Measurements from ENCODE around the gene ALOX5AP.

Gene ALOX5AP

DNA sequence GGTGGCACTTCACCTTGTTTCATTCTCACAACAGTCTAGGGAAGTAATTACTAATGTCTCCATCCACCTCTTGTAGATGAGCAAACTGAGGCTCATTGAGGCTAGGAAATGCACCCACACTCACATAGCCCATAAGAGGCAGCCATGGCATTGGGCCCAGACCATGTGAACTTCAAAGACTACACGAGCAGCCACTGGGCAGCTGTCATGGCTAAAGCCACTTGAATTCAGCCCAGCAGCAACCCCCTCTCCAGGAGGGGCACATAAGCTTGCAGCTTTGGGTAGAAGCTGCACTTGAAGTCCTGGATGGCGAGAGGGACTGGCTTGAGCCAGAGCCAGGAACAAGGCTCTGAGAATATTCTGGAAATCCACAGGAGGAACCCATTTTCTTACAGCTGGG is 13.4 kb downstream of the ALOX5AP start:
- H3K36me3 ChIP-seq (ENCODE audit: control insufficient read depth, insufficient read depth, low read length) = no peaks in the 10 kb centered on the region
- no peak overlapping the region for H3K27ac ChIP-seq (ENCODE audit: low read length)
- no peaks in the 10 kb centered on the region for H3K9me3 ChIP-seq (ENCODE audit: control insufficient read depth, insufficient read depth, low read length)
- WGBS (ENCODE audit: insufficient coverage, insufficient read length) = no CpG with 5 or more reads among the region's 2 CpGs
- DNase-seq (ENCODE audit: low read depth, low spot score) = no peak
- no peak overlapping the region for H3K4me3 ChIP-seq (ENCODE audit: low read length)
- no peaks in the 10 kb centered on the region for H3K4me1 ChIP-seq (ENCODE audit: control insufficient read depth, insufficient read depth, low read length)
- H3K27me3 ChIP-seq (ENCODE audit: control insufficient read depth, insufficient read depth, low read length) = no peaks in the 10 kb centered on the region

DNA sequence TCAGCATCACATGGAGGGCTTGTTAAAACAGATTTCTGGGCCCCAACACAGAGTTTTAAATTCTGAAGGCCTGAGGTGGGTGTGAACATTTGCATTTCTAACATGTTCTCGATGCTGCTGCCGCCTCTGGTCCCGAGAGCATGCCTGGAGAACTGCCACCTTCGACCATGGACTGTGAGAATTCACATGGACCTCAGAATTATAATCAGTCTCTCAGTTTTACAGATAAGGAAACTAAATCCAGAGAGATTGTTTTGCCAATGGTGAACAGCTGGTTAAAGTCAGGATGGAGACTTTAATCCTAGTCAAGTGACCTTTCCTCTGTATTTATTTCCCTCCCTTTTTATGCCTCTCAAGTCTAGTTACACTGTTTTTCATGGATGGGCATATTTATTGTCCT is 14.7 kb downstream of the ALOX5AP start:
- Histone ChIP-seq H3K36me3 (ENCODE audit: control insufficient read depth, insufficient read depth, low read length) (no peaks in the 10 kb centered on the region), H3K27ac (ENCODE audit: low read length) (no peak overlapping the region), H3K4me3 (ENCODE audit: low read length) (no peak overlapping the region), H3K4me1 (ENCODE audit: control insufficient read depth, insufficient read depth, low read length) (no peaks in the 10 kb centered on the region), H3K9me3 (ENCODE audit: control insufficient read depth, insufficient read depth, low read length) (no peaks in the 10 kb centered on the region), H3K27me3 (ENCODE audit: control insufficient read depth, insufficient read depth, low read length) (no peaks in the 10 kb centered on the region)
- no CpG with 5 or more reads among the region's 4 CpGs for WGBS (ENCODE audit: insufficient coverage, insufficient read length)
- DNase-seq (ENCODE audit: low read depth, low spot score) = no peak

DNA sequence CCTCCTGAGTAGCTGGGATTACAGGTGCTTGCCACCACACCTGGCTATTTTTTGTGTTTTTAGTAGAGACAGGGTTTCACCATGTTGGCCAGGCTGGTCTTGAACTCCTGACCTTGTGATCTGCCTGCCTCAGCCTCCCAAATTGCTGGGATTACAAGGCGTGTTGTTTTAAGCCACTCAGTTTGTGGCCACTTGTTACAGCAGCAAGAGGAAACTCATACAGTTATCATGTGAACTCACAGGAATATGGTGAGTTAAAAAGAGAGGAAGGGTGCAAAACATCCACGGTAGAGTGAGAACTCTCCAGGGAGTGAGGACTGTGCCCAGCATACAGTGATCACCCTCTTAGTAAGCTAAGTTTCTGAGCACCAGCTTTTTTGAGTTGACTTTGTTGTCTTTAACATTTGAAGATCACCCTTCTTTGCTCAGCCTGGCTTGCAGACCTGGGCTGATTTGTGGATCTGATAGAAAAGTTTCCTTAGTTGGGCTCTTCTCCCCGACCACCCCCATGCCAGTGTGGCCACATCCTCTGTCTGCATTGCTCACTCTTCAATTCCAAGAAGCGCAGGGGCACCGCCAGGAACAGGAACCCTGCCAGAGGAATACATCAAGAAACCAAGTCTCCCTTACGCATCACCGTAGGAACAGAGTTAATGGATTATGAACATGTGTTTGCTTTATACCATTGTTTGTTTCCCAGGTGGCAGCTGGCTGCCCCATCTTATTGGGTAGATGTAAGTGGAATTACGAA is 16.0 kb downstream of the ALOX5AP start:
- H3K27ac ChIP-seq (ENCODE audit: low read length) = no peak overlapping the region
- no peak overlapping the region for H3K4me3 ChIP-seq (ENCODE audit: low read length)
- DNase-seq (ENCODE audit: low read depth, low spot score) = no peak
- H3K9me3 ChIP-seq (ENCODE audit: control insufficient read depth, insufficient read depth, low read length) = no peaks in the 10 kb centered on the region
- no CpG with 5 or more reads among the region's 8 CpGs for WGBS (ENCODE audit: insufficient coverage, insufficient read length)
- H3K4me1 ChIP-seq (ENCODE audit: control insufficient read depth, insufficient read depth, low read length) = no peaks in the 10 kb centered on the region
- no peaks in the 10 kb centered on the region for H3K27me3 ChIP-seq (ENCODE audit: control insufficient read depth, insufficient read depth, low read length)
- no peaks in the 10 kb centered on the region for H3K36me3 ChIP-seq (ENCODE audit: control insufficient read depth, insufficient read depth, low read length)

DNA sequence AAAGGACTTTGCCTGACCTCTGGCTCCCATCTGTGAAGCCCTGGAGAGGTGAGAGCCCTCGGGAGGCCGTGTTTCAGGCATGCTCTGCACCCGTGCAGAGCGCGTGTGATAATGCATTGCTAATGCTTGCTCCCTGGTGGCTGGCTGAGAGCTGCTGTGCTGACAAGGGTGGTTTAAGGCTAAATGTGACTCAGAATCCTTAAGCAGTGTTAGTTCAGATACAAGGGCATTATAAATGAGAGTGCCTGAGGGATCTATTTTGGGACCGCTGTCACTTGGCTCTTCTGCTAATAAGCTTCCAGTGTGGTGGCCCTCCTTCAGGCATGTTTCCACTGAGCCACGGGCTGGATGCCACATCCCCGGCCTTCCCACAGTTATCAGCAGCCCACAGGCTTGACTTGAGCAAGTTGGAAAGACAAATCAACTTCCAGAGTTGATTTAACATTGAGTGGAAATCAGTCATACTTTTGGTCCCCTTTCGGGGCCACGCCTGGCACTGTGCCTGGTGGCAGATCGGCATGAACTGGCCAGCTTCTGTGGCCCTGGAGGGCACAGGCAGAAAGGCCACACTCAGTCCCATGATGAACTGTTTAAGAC is 17.0 kb downstream of the ALOX5AP start:
- H3K4me3 ChIP-seq (ENCODE audit: low read length) = no peak overlapping the region
- H3K9me3 ChIP-seq (ENCODE audit: control insufficient read depth, insufficient read depth, low read length) = no peaks in the 10 kb centered on the region
- no peaks in the 10 kb centered on the region for H3K36me3 ChIP-seq (ENCODE audit: control insufficient read depth, insufficient read depth, low read length)
- H3K27ac ChIP-seq (ENCODE audit: low read length) = no peak overlapping the region
- no peaks in the 10 kb centered on the region for H3K4me1 ChIP-seq (ENCODE audit: control insufficient read depth, insufficient read depth, low read length)
- no CpG with 5 or more reads among the region's 11 CpGs for WGBS (ENCODE audit: insufficient coverage, insufficient read length)
- DNase-seq (ENCODE audit: low read depth, low spot score) = no peak
- H3K27me3 ChIP-seq (ENCODE audit: control insufficient read depth, insufficient read depth, low read length) = no peaks in the 10 kb centered on the region

DNA sequence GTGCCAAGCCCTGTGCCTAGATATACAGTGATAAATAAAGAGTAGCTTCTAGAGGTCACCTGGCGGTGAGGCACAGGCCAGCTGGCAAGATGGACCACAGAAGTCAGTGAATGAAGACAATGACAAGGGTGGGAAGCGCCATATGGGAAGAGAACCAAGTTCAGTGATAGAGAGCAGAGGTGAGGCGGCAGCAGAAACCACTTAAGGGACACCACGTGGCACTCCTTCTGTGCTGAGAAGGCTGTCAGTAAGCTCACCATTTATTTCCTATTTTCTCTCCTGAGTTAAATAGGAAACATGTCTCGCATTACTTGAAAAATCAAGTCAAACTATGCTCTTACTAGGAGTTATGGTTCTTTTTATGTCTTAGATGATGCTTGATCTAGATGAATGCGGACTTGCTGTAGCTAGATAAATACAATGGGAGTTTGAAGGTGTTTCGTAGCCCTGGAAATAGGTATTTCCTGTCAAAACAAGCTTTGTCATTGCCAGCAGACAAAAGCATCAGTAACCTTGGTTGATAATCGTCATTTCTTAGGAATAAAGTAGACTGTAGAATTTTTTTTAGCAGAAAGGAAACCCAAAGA is 17.8 kb downstream of the ALOX5AP start:
- Histone ChIP-seq H3K4me3 (ENCODE audit: low read length) (no peak overlapping the region), H3K4me1 (ENCODE audit: control insufficient read depth, insufficient read depth, low read length) (no peaks in the 10 kb centered on the region), H3K9me3 (ENCODE audit: control insufficient read depth, insufficient read depth, low read length) (no peaks in the 10 kb centered on the region), H3K36me3 (ENCODE audit: control insufficient read depth, insufficient read depth, low read length) (no peaks in the 10 kb centered on the region), H3K27me3 (ENCODE audit: control insufficient read depth, insufficient read depth, low read length) (no peaks in the 10 kb centered on the region), H3K27ac (ENCODE audit: low read length) (no peak overlapping the region)
- no CpG with 5 or more reads among the region's 8 CpGs for WGBS (ENCODE audit: insufficient coverage, insufficient read length)
- no peak for DNase-seq (ENCODE audit: low read depth, low spot score)

DNA sequence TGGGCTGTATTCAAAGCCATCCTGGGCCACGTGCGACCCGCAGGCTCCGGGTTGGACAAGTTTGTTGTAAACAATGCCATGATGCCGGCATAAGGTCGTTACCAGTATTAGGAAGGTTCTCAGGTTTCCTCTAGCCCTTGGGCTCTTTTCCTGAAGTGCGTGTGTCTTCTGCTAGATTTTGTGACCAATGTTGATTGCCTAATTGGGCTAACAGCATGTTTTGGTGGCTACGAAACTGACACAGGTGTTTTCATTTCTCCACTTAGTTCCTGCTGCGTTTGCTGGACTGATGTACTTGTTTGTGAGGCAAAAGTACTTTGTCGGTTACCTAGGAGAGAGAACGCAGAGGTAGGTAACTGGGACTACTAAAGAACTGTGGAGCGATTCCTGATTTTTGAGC is 20.3 kb downstream of the ALOX5AP start:
- WGBS (ENCODE audit: insufficient coverage, insufficient read length) = no CpG with 5 or more reads among the region's 12 CpGs

DNA sequence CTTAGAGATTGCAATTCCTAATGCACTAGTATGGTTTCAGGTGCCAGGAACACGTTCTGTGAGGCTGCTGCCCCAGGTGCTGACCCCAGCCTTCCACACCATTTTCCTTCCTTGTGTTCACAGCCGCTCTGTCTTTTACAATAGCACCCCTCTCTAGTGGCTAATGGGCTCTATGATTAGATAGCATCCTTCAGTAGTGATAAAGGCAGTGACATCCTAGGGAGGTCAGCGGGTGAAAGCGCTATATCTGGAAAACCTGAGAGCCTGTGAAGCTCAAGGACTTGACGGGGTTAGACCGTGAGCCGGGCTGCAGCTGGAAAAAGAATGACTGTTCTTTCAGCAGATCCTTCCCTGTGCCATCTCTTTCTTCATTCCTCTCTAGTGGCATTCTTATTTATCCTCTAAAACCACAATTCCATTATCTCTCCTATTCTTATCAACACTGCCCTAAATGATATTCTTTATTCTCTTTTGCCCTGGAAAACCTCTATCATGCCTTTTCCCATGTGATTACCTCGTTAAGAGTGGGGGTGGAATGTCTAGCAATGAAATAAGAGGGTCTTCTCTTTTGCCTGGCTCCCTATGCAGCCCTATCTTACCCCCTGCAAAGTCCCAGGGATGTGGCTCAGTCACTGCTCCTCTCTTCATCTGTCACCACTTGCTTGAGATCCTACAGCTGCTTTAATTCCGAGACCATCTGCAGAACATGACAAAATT is 21.8 kb downstream of the ALOX5AP start:
- Histone ChIP-seq H3K4me1 (ENCODE audit: control insufficient read depth, insufficient read depth, low read length) (no peaks in the 10 kb centered on the region), H3K36me3 (ENCODE audit: control insufficient read depth, insufficient read depth, low read length) (no peaks in the 10 kb centered on the region), H3K4me3 (ENCODE audit: low read length) (no peak overlapping the region), H3K27ac (ENCODE audit: low read length) (no peak overlapping the region), H3K27me3 (ENCODE audit: control insufficient read depth, insufficient read depth, low read length) (no peaks in the 10 kb centered on the region), H3K9me3 (ENCODE audit: control insufficient read depth, insufficient read depth, low read length) (no peaks in the 10 kb centered on the region)
- DNase-seq (ENCODE audit: low read depth, low spot score) = no peak
- no CpG with 5 or more reads among the region's 9 CpGs for WGBS (ENCODE audit: insufficient coverage, insufficient read length)

More for the DNA sequence above, 20.3 kb downstream of the ALOX5AP start:
- DNase-seq (ENCODE audit: low read depth, low spot score) = no peak
- no peaks in the 10 kb centered on the region for H3K36me3 ChIP-seq (ENCODE audit: control insufficient read depth, insufficient read depth, low read length)
- no peaks in the 10 kb centered on the region for H3K27me3 ChIP-seq (ENCODE audit: control insufficient read depth, insufficient read depth, low read length)
- H3K4me1 ChIP-seq (ENCODE audit: control insufficient read depth, insufficient read depth, low read length) = no peaks in the 10 kb centered on the region
- H3K9me3 ChIP-seq (ENCODE audit: control insufficient read depth, insufficient read depth, low read length) = no peaks in the 10 kb centered on the region
- H3K27ac ChIP-seq (ENCODE audit: low read length) = no peak overlapping the region
- H3K4me3 ChIP-seq (ENCODE audit: low read length) = no peak overlapping the region

DNA sequence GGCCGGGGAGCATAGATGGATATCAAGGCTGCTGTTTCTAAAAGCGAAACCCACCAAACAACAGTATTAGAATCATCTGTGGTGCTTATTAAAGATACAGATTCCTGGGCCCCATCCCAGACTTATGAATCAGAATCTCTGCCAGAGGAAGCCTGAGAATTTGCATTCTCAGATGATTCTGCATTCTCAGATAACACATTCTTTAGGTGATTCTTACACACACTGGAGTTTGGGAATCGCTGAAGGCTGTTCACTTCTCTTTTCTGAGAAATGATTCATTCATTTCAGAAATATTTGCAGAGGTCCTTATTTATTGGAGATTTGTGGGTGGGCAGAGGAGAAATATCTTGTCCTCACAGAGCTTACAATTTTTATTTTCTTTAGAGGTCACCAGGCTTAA is 24.4 kb downstream of the ALOX5AP start:
- no CpG with 5 or more reads among the region's 3 CpGs for WGBS (ENCODE audit: insufficient coverage, insufficient read length)
- H3K9me3 ChIP-seq (ENCODE audit: control insufficient read depth, insufficient read depth, low read length) = no peaks in the 10 kb centered on the region
- no peaks in the 10 kb centered on the region for H3K36me3 ChIP-seq (ENCODE audit: control insufficient read depth, insufficient read depth, low read length)
- H3K4me3 ChIP-seq (ENCODE audit: low read length) = no peak overlapping the region
- no peak for DNase-seq (ENCODE audit: low read depth, low spot score)
- no peaks in the 10 kb centered on the region for H3K4me1 ChIP-seq (ENCODE audit: control insufficient read depth, insufficient read depth, low read length)
- no peak overlapping the region for H3K27ac ChIP-seq (ENCODE audit: low read length)
- H3K27me3 ChIP-seq (ENCODE audit: control insufficient read depth, insufficient read depth, low read length) = no peaks in the 10 kb centered on the region

DNA sequence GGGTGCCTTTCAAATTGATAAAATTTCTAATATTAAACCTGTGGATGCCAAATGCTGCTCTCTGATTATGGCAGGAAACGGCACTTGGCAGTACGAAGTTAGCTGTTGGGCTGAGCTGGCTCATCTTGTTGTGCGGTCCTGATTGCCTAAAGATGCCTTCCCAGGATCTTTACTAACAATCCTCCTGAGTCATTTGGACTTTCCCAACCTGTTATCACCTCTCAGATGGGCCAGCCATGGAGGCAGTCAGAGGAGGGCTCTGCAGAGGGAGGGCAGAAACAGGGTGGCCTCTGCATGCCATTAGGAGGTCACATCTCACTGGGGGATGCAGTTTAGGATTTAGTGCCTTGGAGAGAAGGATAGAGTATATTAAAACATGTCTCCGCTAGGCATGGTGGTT is 27.3 kb downstream of the ALOX5AP start:
- no peak for DNase-seq (ENCODE audit: low read depth, low spot score)
- no CpG with 5 or more reads among the region's 4 CpGs for WGBS (ENCODE audit: insufficient coverage, insufficient read length)

DNA sequence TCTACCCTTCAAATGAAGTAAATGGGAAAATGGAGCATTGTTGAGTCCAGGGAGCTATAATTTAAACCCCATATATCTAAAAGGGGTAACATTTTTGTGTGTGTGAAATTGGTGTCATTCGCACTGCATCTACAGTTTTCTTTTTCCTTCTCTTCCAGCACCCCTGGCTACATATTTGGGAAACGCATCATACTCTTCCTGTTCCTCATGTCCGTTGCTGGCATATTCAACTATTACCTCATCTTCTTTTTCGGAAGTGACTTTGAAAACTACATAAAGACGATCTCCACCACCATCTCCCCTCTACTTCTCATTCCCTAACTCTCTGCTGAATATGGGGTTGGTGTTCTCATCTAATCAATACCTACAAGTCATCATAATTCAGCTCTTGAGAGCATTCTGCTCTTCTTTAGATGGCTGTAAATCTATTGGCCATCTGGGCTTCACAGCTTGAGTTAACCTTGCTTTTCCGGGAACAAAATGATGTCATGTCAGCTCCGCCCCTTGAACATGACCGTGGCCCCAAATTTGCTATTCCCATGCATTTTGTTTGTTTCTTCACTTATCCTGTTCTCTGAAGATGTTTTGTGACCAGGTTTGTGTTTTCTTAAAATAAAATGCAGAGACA is 28.6 kb downstream of the ALOX5AP start:
- H3K36me3 ChIP-seq (ENCODE audit: control insufficient read depth, insufficient read depth, low read length) = no peaks in the 10 kb centered on the region
- WGBS (ENCODE audit: insufficient coverage, insufficient read length) = 100% methylated on average over 2 of the region's 8 CpGs

More for the DNA sequence above, 27.3 kb downstream of the ALOX5AP start:
- Histone ChIP-seq H3K9me3 (ENCODE audit: control insufficient read depth, insufficient read depth, low read length) (no peaks in the 10 kb centered on the region), H3K27me3 (ENCODE audit: control insufficient read depth, insufficient read depth, low read length) (no peaks in the 10 kb centered on the region), H3K27ac (ENCODE audit: low read length) (no peak overlapping the region), H3K4me1 (ENCODE audit: control insufficient read depth, insufficient read depth, low read length) (no peaks in the 10 kb centered on the region), H3K4me3 (ENCODE audit: low read length) (no peak overlapping the region), H3K36me3 (ENCODE audit: control insufficient read depth, insufficient read depth, low read length) (no peaks in the 10 kb centered on the region)

More for the DNA sequence above, 28.6 kb downstream of the ALOX5AP start:
- H3K27me3 ChIP-seq (ENCODE audit: control insufficient read depth, insufficient read depth, low read length) = no peaks in the 10 kb centered on the region
- no peaks in the 10 kb centered on the region for H3K4me1 ChIP-seq (ENCODE audit: control insufficient read depth, insufficient read depth, low read length)
- no peak overlapping the region for H3K4me3 ChIP-seq (ENCODE audit: low read length)
- no peak overlapping the region for H3K27ac ChIP-seq (ENCODE audit: low read length)
- DNase-seq (ENCODE audit: low read depth, low spot score) = no peak
- H3K9me3 ChIP-seq (ENCODE audit: control insufficient read depth, insufficient read depth, low read length) = no peaks in the 10 kb centered on the region
